ENCODE data around the gene ERC2.

GRCh38 chr3:56304069-56304468 lies 164.2 kb downstream of the ERC2 start:
- TF ChIP-seq TAF1 (IDR thresholded peaks at IDR 0.05; ENCODE audit: low read depth) (no peak), MAX (IDR thresholded peaks at IDR 0.05) (no peak), EP300 (IDR thresholded peaks at IDR 0.05; ENCODE audit: borderline replicate concordance) (no peak), USF1 (IDR thresholded peaks at IDR 0.05) (no peak), CEBPB (IDR thresholded peaks at IDR 0.05) (no peak), YY1 (IDR thresholded peaks at IDR 0.05; ENCODE audit: low read depth) (no peak), REST (IDR thresholded peaks at IDR 0.05; ENCODE audit: low read depth) (no peak), TCF12 (IDR thresholded peaks at IDR 0.05; ENCODE audit: low read depth) (no peak), NFIC (IDR thresholded peaks at IDR 0.05) (no peak), ZBTB7A (IDR thresholded peaks at IDR 0.05; ENCODE audit: low read depth) (no peak), FOXM1 (IDR thresholded peaks at IDR 0.05; ENCODE audit: borderline replicate concordance, low read depth) (no peak)

Data from Ishikawa (cell line).